Stimulated activated CD4-positive, alpha-beta T cell treated with anti-CD3 and anti-CD28 coated beads, Interleukin-2, amount 100 ng/mL, for 24 hours (primary cell): Measurements from ENCODE around the gene IFT81.
"Not testable (repeated sequence)": the region's sequence is repeated elsewhere in the genome, so short reads cannot be mapped to it uniquely, and the experiment has no call there.

Experiments used
- DNase-seq, 2 donors: peaks; one replicate each; pipeline ENCODE4 v3.0.0-alpha.2; 2020

The IFT81 gene, protein sequence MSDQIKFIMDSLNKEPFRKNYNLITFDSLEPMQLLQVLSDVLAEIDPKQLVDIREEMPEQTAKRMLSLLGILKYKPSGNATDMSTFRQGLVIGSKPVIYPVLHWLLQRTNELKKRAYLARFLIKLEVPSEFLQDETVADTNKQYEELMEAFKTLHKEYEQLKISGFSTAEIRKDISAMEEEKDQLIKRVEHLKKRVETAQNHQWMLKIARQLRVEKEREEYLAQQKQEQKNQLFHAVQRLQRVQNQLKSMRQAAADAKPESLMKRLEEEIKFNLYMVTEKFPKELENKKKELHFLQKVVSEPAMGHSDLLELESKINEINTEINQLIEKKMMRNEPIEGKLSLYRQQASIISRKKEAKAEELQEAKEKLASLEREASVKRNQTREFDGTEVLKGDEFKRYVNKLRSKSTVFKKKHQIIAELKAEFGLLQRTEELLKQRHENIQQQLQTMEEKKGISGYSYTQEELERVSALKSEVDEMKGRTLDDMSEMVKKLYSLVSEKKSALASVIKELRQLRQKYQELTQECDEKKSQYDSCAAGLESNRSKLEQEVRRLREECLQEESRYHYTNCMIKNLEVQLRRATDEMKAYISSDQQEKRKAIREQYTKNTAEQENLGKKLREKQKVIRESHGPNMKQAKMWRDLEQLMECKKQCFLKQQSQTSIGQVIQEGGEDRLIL

DNA sequence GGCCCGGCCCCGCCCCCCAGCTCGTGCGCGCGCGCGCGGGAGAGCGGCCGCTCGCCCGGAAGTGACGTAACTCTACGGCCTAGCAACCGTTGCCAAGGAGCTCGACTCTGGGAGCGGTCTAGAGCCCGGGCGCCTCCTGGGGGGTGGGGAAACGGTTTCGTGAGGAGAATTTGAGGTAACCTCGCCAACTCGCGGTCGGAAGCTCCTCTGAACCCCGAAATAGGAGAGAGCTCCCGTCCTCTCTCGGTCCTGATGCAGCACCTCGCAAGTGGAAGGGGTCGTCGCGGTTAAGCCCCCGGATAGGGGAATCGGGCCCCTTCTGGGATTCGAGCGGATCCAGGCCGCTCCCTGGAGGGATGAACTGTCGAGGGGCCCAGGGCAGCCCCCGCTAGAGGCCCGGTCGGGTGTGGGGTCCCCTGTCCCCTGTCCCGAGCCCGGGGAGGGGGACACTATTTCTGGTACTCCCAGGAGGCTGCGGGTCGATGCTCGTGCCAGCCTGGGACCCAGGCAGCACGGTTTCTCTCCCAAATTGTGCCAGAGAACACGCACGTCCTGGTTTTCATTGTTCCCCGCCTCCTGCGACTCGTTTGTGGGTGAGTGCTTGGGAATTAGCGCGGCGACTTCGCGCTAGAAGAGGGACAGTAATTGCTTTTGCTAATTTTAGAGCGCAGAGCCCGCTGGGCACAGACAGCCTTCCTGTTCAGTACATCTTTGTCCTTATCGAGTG is at the start of gene IFT81:
Gene IFT81 (plus strand): TSS at position 89 of the 727 bp plus-strand sequence. CDS start 3,024 bp downstream, outside the sequence.
- DNase-seq: peak; percentile 96 to 97

DNA sequence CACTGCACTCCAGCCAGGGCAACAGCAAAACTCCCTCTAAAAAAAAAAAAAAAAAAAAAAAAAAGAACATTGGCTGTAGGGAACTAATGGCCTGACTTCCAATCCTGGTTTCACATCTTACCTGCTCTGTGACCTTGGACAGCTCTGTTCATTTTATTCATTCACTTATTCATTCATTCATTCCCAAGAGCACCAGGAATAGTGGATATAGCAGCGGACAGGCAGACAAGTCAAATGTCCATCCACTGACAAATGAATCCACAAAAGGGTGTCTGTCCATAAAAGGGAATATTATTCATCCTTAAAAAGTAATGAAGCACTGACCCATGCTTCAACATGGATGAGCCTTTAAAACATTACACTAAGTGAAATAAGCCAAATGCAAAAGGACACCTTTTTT is 48.3 kb upstream of the IFT81 start:
- DNase-seq: no peak

DNA sequence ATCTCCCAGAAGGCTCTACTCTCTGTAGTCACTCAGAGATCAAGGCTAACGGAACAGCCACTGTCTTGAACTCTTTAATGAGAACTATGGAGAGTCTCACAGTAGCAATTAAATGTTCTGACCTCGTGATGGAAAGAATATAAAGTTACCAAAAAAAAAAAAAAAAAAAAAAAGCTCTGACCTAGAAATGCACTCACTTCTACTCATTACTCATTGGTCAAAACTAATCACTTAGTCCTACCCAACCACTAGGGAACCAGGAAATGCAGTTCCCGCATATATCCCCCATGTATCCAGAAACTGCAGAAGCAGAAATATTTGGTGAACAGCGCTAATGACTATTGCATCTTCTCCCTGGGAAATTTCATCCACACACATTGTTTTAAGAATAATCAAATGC is 46.4 kb upstream of the IFT81 start:
- DNase-seq: no peak

DNA sequence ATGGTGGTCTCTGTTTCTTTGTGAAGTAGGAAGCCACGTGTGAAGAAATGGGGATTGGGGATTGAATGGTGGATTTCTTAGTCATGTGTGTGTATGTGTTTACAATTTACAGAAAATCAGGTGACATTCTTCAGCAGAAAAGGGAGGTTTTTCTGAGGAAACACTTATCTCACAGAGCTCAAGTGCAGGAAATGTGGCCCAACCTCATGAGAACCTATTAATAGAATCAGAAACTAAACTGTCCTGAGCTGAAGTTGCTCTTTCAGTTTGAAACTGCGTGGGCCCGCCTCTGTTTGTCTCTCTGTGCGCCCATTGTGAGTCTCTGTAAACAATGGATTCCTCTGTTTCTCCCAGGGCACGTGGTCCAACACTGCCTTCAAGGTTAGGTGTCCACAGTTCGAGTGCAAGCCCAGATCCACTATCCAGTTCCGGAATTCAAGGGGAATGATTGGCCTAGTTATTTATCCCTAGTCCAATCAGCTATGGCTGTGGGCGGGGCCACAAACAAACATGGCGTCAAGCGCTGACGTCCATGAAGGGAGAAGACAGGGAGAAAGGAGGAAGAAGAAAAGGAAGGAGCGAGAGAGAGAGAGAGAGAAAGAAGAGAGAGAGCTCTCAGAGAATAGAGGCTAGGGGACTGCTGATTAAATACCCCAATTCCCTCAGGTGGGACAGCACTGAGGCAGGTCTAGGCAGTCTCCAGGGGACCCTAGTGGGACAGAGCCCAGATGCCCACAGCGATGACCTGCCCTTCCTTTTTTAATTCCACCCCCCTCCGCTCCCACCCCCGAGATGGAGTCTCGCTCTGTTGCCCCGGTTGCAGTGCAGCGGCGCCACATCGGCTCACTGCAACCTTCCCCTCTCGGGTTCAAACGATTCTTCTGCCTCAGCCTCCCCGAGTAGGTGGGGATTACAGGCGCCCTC is 44.4 kb upstream of the IFT81 start:
- peak; percentile 71 for DNase-seq

DNA sequence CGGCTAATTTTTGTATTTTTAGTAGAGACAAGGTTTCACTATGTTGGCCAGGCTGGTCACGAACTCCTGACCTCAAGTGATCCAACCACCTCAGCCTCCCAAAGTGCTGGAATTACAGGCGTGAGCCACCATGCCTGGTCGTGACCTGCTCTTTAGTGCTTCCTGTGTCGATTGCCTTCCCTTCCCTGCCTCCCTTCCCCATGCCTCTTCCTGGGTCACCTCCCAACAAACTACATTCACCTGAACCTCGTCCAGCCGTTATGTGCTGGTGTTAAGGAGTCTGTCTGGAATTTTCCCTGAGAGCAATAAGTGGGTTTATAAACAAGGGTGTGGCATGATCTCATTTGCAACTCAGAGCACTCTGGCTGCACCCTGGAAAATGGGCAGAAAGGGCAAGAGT is 43.7 kb upstream of the IFT81 start:
- no peak for DNase-seq

DNA sequence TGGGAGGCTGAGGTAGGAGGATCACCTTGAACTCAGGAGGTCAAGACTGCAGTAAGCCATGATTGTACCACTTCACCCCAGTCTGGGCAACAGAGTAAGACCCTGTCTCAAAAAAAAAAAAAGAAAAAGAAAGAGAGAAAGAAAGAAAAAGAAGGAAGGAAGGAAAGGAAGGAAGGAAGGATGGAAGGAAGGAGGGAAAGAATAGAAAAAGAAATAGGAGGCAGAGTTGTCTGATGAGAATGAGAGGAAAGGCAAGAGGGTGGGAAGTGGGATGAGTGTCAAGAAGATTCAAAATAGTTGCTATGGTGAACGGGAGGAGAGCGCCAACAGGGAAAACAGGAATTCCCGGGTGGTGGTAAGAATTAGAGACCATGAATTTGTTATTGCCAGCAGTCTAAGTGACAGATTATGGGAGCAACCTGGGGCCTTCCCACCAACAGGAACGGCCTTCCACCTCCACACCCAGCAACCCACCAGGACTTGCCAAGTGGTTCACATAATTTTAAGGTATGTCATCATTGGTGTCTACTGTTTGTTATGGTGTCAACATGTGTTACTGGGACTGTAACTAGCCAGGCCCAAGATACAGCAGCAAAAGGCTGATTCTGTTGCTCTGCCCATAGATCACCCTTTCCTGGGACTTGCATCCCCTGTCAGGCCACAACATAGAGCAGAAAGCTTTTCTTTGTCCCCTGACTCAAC is 39.7 kb upstream of the IFT81 start:
- no peak for DNase-seq

DNA sequence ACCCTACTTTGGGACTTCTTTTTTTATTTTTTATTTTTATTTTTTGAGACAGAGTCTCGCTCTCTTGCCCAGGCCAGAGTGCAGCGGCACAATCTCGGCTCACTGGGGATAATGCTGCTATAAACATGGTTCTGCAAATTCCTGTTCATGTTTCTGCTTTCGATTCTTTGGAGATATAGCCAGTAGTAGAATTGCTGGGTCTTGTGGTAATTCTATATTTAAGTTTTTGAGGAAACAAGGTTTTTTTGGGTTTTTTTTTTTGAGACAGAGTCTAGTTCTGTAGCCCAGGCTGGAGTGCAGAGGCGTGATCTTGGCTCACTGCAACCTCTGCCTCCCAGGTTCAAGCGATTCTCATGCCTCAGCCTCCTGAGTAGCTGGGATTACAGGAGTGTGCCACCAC is 35.9 kb upstream of the IFT81 start:
- not testable (repeated sequence) for DNase-seq

DNA sequence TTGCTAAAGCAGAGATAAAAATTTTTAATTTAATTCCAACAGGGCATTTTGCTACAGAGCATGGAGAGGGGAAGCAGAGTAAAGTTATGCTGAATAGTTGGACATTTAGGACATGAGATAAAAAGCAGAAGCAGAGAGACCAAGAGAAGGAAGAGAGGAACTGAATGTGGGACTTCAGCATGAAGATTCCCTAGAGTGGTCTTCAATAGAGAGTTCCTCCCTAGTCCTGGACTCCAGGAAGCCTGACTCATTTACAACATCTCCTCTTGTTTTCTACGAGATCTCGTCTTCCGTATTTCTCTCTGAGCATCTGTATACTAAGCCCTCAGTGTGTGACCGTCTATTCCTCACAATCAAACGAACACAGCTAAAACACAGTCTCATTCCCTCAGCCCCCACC is 35.2 kb upstream of the IFT81 start:
- no peak for DNase-seq

DNA sequence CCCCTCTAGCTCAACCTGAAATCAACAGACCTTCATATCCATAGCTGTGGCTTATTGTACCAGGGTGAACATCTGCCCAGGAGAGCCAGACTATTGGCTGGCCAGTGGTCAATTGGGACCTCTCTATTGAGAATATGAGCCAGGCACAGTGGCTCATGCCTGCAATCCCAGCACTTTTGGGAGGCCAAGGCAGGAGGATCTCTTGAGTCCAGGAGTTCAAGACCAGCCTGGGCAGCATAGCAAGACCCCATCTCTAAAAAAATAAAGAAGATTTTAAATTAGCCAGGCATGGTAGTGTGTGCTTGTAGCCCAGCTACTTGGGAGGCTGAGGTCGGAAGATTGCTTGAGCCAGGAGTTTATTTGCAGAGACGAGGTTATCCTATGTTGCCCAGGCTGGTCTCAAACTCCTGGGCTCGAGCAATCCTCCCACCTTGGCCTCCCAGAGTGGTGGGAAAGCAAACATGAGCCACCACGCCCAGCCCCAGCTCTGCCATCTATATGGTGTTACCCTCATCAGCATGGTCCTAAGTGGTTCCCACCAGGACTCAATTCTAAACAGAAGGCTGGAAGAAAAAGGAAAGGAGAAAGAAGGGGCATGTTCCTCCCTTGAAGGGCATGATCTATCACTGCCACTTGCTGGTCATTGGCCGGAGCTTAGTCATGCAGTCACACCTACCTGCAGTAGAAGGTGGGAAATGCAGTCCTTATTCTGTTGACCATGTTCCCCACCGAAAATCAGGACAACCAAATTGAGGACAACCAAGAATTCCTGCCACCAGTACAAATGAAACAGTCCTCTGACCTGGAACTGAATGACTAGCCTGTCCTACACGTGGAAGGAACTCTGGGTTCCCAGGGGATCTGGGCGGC is 33.7 kb upstream of the IFT81 start:
- DNase-seq: no peak

DNA sequence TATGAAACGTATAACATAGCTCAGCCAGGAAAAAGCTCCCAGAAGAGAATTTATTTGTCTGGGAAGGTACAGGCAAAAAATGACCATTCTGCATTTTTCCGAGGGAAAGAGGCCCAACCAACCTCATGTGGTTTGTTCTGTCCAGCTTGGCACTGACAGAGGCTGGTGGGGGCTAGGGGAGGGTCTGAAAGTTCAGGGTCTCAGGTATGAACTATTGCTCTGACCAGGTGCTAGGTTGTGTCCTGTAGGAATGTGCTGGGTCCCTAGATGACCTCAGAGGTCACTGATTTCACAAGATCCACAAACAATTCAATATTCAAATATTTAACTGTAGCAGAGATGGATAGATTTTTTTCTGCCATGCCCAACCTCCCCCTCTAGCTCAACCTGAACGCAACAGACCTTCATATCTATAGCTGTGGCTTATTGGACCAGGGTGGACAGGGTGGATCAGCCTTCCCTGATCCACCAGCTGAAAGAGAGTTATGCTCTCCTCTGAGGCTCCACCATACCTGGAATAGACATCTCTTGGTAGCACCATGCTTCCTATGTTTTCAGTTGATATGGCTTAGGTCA is 32.9 kb upstream of the IFT81 start:
- no peak for DNase-seq

DNA sequence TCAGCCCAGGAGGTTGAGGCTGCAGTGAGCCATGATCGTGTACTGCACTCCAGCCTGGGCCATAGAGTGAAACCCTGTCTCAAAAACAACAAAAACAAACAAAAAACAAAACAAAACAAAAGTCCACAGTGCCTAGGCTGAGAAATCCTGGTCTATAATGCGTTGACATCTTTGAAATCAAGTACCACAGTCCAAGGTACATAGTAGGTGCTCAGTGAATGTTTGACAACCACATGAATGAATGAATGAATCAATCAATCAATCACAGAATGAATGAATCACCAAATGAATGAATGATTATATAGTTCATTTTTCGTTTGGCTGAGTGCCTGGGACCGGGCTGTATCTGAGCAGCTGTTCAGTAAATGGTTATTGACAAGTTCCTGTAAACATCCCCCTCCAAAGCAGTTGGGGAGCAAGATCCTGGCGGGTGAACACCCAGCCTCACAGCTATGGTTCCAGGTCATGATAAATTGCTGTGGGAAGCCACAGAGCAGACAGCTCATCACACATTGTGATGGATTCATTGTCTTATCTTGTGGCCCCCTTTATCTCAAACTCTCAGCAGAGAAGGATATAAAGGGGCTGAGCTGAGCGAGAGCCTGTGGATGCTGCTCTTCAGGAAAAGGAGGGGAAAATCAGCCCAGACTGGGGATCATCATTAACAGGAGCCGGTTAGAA is 30.4 kb upstream of the IFT81 start:
- no peak for DNase-seq

DNA sequence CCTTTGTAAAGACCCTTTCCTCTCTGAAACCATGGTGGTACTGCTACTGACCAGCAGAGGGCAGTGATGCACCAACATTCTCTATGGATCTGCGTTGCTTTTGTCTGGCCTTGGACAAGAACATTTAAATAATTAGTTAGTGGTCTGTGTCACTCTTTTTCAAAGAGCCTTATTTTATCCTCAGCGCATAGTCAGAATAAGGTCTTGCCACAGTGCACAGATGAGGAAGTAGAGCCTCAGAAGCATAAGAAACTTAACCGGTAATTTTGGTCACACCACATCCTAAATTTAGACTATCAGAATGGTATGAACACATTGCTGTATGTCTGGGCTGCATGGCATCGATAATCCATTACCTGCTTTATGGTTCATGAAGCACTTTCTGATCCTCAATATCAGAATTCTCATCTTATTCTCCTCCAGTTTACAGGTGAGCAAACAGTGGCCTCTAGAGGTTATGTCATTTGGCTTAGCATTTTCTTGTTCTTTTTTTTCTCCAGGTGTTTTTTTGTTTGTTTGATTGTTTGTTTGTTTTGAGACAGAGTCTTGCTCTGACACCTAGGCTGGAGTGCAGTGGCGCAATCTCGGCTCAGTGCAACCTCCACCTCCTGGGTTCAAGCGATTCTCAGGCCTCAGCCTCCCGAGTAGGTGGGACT is 23.7 kb upstream of the IFT81 start:
- DNase-seq: peak; percentile 66

DNA sequence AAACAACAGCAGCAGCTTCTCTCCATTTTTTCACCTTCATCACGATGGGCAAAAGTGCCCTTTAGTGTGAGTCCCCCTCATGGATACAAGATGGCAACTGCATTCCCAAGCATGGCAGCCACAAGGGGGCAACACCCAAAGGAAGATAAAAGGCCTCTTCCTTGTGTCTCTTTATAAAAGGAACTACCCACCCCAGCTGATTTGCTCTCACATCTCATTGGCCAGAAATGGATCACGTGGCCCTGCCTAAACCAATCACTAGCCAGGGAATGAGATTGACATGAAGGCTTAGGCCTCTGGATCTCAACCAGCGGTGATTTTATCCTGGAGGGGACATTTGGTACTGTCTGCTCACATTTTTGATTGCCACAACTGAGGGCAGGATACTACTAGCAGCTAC is 21.9 kb upstream of the IFT81 start:
- peak; percentile 38 to 52 for DNase-seq

DNA sequence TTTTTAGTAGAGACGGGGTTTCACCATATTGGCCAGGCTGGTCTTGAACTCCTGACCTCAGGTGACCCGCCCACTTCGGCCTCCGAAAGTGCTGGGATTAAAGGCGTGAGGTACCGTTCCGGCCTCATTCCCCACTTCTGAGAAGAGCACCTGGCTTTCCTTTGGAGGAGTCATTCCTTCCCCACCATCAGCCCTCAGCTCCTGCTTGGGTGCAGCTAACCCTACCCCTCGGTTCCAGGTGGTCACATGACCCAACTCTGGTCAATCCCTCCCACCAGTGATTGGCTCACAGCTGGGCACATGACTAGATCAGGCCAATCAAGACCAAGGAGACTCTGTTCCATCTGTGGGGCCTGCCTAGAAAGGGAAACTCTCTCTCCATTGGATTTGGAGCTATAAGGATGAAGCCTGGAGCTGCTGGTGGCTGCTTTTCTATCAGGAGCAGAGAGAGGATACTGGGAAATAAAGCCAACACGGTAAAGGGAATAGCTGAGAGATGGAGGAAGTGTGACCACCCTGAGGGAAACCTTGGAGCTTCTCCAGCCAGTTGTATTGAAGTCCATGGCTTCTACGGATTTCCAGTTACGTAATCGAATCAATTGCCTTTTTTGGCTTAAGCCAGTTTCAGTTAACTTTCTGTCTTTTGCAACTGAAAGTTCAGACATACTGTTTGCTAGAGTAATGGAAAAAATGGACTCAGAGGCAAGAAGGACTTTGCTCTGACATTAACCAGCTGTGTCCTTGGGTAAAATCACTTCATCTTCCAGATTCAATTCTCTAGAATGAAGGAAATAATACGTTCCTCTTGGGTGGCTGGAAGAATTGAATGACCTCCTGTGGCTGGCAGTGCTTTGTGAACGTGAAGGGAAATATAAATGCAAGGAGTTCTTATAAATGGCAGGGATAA is 19.7 kb upstream of the IFT81 start:
- DNase-seq: no peak

DNA sequence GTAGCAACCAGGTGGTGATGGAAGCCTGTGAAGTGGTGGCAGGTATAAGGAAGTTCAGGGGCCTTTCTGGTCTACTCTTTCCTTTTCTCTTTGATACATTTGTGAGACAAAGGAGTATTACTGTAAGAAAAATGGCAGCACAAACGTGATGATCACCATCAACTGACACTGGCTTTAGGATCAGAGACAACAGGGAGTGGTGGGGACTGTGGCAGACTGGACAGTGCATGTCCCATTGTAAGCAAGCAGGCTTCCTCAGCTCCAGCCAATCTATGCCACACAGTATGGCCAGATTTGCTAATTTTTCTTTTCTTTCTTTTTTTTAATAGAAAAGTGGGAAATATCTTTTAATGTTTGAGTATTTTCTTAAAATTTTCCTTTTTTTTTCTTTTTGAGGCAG is 19.0 kb upstream of the IFT81 start:
- DNase-seq: no peak

DNA sequence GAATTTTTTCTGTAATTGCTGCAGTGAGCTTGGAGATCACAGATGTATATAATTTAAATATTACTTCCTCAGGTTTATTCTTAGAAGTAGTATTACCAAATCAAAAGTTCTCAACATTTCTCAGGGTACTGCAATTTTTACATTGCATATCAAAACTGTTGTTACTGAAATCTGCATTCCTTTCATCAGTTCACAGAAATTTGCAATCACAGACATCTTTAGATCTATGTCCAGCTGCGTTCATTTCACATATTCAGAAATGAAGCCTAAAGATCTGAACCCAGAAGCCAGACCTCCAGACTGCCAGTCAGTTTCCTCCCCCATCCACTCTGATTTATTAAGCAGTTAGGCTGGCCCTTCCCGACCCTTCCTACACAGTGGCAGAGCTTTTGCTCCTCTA is 18.2 kb upstream of the IFT81 start:
- no peak for DNase-seq

DNA sequence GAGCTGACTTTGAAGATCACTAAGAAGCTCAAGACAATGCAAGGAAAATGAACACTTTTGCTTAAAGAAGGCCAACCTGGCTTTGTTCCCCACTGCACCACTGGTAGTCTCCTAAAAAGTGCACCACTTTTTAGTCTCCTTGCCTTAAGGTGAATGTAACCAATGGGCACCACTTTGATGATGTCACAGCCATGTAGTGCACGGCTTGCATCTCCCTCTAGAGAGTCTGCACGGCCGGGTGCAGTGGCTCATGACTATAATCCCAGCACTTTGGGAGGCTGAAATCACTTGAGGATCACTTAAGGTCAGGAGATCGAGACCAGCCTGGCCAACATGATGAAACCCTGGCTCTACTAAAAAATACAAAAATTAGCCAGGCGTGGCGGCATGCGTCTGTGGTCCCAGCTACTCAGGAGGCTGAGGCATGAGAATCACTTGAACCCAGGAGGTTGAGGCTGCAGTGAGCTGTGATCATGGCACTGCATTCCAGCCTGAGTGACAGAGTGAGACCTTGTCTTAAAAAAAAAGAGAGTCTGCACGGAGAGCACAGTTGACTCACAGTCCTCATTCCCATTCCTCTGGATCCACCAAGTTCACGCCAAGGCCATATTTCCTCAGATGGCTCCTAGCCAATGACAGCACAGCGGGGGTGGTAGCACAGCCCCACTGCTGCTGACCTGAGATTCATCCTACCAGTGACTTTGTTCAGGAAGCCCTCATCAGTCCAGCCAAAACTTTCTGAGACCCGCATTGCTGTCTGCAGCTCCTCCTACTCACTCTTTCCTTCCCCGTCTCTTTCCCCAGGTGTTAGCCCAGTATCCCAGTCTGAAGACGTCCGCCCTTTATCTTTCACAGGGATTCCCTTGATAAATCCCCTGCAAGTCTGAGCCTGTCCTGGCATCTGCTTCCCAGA is 16.5 kb upstream of the IFT81 start:
- DNase-seq: no peak
